Measurements from ENCODE around the gene ATF7. TPM values are rescaled to one million over a fixed set of nuclear protein-coding genes. Genes with fewer than 3 reads are reported as not detected.

The ATF7 gene
- total RNA-seq (2011; cell fraction: chromatin; rRNA removed; ENCODE audit: low replicate concordance): 37.6 and 52.5 TPM in 2 replicates
- 22.0 and 24.5 TPM in 2 replicates for total RNA-seq (2011; cell fraction: nucleolus; rRNA removed)
- 48.6 and 75.5 TPM in 2 replicates for total RNA-seq (2011; cell fraction: nucleoplasm; rRNA removed)
- total RNA-seq (2014; rRNA removed) (8.5 and 10.6 TPM in 2 replicates), total RNA-seq (2014; rRNA removed; fragmentation: Illumina TruSeq; extraction: Trizol) (16.7 and 17.8 TPM in 2 replicates), total RNA-seq (2015; rRNA removed; fragmentation: Illumina TruSeq; extraction: Trizol) (12.3 and 13.8 TPM in 2 replicates), total RNA-seq (2021) (20.7 and 23.8 TPM in 2 replicates), polyA plus RNA-seq (2011; rRNA removed) (20.9 and 23.0 TPM in 2 replicates), polyA plus RNA-seq (2014; fragmentation: Illumina TruSeq; extraction: Trizol) (20.8 and 22.0 TPM in 2 replicates), polyA plus RNA-seq (2014; fragmentation: Nextera tagmentation; extraction: Ambion mirVana) (10 to 100 TPM; 28.9 to 30.4 TPM), polyA plus RNA-seq (2014; rRNA removed) (18.4 and 23.5 TPM in 2 replicates), polyA minus RNA-seq (2011; rRNA and poly(A)+ RNA removed) (20.8 and 32.8 TPM in 2 replicates), Bru-seq, nascent RNA (percentile 70 among the genes with signal in this experiment), BruChase-seq, experiment 1, labeled RNA remaining after a 2-hour chase (percentile 85 among the genes with signal in this experiment), BruChase-seq, experiment 2, labeled RNA remaining after a 6-hour chase (percentile 93 among the genes with signal in this experiment)
- polyA plus RNA-seq (2011; cell fraction: cytosol; rRNA removed): 13.1 and 21.3 TPM in 2 replicates
- polyA plus RNA-seq (2011; cell fraction: nucleus; rRNA removed): 24.3 and 25.6 TPM in 2 replicates
- polyA plus RNA-seq (2012): 11.9 and 18.6 TPM in 2 replicates
- polyA minus RNA-seq (2011; cell fraction: cytosol; rRNA and poly(A)+ RNA removed): 12.7 and 28.9 TPM in 2 replicates
- 9.7 and 15.9 TPM in 2 replicates for polyA minus RNA-seq (2011; cell fraction: nucleus; rRNA and poly(A)+ RNA removed)
- long read RNA-seq, experiment 1, full-length matches to known transcripts: 14 of 33 reads
- long read RNA-seq, experiment 1, partial matches to known transcripts: 4 of 33 reads
- long read RNA-seq, experiment 1, other reads (novel, unspliced or antisense): 15 of 33 reads
- long read RNA-seq, experiment 2, transcript ATF7-212 (4 exons, 860 nt): major isoform, 5 of 10 reads
- long read RNA-seq, experiment 2, partial matches to known transcripts: 1 of 10 reads
- long read RNA-seq, experiment 2, other reads (novel, unspliced or antisense): 4 of 10 reads
- long read RNA-seq, experiment 3, transcript ATF7-212 (4 exons, 860 nt): major isoform, 5 of 8 reads
- long read RNA-seq, experiment 3, partial matches to known transcripts: 1 of 8 reads
- long read RNA-seq, experiment 3, other reads (novel, unspliced or antisense): 2 of 8 reads

DNA sequence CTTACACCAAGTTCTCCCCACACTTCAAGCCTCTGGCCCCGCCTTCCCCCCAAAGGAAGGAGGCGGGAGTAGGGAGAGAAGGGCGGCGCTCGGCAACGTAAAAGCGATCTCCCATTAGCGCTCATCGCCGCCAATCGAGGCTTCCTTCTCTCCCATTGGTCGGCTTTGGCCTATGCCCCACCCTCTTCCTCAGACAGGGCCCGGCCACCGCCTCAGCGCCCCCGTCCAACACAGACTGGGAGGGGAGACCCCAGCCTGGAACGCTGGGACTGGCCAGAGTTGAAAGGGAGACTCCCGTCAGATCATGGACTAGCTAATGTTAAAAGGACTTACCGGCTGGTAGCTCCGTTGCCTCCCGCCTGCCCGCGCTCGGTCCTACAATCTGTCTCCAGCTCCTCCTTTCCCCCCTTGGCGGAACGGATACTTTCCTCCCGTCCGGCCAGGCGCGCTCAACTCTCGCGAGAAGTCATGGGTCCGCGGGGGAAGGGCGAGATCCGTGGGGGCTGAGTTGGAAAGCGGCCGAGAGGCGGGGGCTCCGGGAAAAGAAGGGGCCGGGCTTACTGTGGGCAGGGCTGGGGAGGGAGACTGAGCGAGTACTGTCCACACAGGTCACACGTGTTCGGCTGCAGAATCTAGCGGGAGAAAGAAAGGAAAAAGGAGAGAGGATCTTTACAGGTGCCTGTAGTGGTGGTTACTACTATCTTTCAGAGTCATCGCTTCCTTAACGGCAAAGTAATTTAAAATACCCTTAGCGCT, at the start of gene ATF7:
TSS of gene ATF7 (minus strand) at position 437 of the 756 bp plus-strand sequence. CDS start 25,382 bp downstream, outside the sequence.
- in situ Hi-C loops (cut with MboI): no loop called here
- H3K9ac ChIP-seq (ENCODE audit: insufficient read depth in 1 of 2, low read depth in 2 of 2, low read length in 2 of 2): peak within 1 kb of the TSS; percentile 96 to 99
- ATAC-seq: peak; percentile 95
- ChIA-PET POLR2A (interaction anchor here (0.6 to 5.6 kb wide), 7 partner anchors 13 to 93 kb away, joined by 3 to 46 read pairs (median 3); no protein-coding TSS in a partner anchor), CTCF (ENCODE audit: low intra/inter-chr PET ratio) (interaction anchor here (1.0 kb wide), 1 partner anchor 50 kb away, joined by 4 read pairs; no protein-coding TSS in a partner anchor)
- H4K20me1 ChIP-seq (replicated peaks; ENCODE audit: control insufficient read depth, insufficient read depth, low read length): no peaks in the 10 kb centered on the region
- no peaks in the 10 kb centered on the region for H3K9me3 ChIP-seq (replicated peaks; ENCODE audit: control insufficient read depth, insufficient read depth, low read depth, low read length)
- BruUV-seq (replicated peaks): no TSS peak
- peak within 1 kb of the TSS; percentile 60 for H3K4me3 ChIP-seq
- 1% methylated on average over 39 of the region's 48 CpGs for WGBS (ENCODE audit: insufficient coverage, low coverage, missing lambda C conversion rate)
- H3K4me1 ChIP-seq (replicated peaks in 1 of 2; ENCODE audit: control insufficient read depth in 2 of 2, insufficient read depth in 2 of 2, low read length in 2 of 2): peaks cover 8 to 10% of the 10 kb centered on the region in 2 experiments; a peak in 3 of 5 replicates
- intact Hi-C loops (cut with micrococcal nuclease): loop anchor here (2.0 kb wide), 1 partner anchor 51 kb away; the partner anchor contains the start of gene ATP5MC2
- peaks cover 47% of the 10 kb centered on the region for H3K79me2 ChIP-seq (ENCODE audit: control insufficient read depth, insufficient read depth, low read length)
- H3K4me2 ChIP-seq (ENCODE audit: insufficient read depth, low read length): peak within 1 kb of the TSS; percentile 94
- FAIRE-seq: peak; percentile 96
- DNase-seq (ENCODE audit: extremely low read depth in 1 of 4, low spot score in 3 of 4): peak; percentile 97 to 99 (median 98)
- peak within 1 kb of the TSS; percentile 98 for H3K27ac ChIP-seq (ENCODE audit: extremely low read depth, low read depth, low read length)
- H3K9me1 ChIP-seq (ENCODE audit: control insufficient read depth, insufficient read depth, low read length): no peaks in the 10 kb centered on the region
- H2AFZ ChIP-seq (ENCODE audit: low read depth, low read length): peak within 1 kb of the TSS; percentile 100
- H3K27me3 ChIP-seq (ENCODE audit: control insufficient read depth in 2 of 2, insufficient read depth in 2 of 2, low read length in 2 of 2): no peaks in the 10 kb centered on the region
- H3K36me3 ChIP-seq (ENCODE audit: control insufficient read depth, insufficient read depth, low read length): peaks cover 2% of the 10 kb centered on the region; the same call in 1 of the 3 replicates
- TF ChIP-seq, protein P1, sequence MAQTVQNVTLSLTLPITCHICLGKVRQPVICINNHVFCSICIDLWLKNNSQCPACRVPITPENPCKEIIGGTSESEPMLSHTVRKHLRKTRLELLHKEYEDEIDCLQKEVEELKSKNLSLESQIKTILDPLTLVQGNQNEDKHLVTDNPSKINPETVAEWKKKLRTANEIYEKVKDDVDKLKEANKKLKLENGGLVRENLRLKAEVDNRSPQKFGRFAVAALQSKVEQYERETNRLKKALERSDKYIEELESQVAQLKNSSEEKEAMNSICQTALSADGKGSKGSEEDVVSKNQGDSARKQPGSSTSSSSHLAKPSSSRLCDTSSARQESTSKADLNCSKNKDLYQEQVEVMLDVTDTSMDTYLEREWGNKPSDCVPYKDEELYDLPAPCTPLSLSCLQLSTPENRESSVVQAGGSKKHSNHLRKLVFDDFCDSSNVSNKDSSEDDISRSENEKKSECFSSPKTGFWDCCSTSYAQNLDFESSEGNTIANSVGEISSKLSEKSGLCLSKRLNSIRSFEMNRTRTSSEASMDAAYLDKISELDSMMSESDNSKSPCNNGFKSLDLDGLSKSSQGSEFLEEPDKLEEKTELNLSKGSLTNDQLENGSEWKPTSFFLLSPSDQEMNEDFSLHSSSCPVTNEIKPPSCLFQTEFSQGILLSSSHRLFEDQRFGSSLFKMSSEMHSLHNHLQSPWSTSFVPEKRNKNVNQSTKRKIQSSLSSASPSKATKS (CRISPR knock-in tag; IDR thresholded peaks at IDR 0.05): no peak
- no peak for TF ChIP-seq MTF1 (CRISPR knock-in tag; IDR thresholded peaks at IDR 0.05; ENCODE audit: borderline replicate concordance)
- TF ChIP-seq ZNF696 (CRISPR knock-in tag; conservative IDR thresholded peaks at IDR 0.05): no peak
- TF ChIP-seq, protein P2, sequence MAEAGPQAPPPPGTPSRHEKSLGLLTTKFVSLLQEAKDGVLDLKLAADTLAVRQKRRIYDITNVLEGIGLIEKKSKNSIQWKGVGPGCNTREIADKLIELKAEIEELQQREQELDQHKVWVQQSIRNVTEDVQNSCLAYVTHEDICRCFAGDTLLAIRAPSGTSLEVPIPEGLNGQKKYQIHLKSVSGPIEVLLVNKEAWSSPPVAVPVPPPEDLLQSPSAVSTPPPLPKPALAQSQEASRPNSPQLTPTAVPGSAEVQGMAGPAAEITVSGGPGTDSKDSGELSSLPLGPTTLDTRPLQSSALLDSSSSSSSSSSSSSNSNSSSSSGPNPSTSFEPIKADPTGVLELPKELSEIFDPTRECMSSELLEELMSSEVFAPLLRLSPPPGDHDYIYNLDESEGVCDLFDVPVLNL (CRISPR knock-in tag; IDR thresholded peaks at IDR 0.05; ENCODE audit: low read depth): no peak
- no peak for TF ChIP-seq STAG1 (CRISPR knock-in tag; IDR thresholded peaks at IDR 0.05; ENCODE audit: borderline replicate concordance)
- TF ChIP-seq FOXK2 (conservative IDR thresholded peaks at IDR 0.05 in 1 of 2, IDR thresholded peaks at IDR 0.05 in 1 of 2; ENCODE audit: low read depth in 2 of 2): peak in 1 of 2 experiments; percentile 100; a peak in 2 of 4 replicates
- peak; percentile 90 for TF ChIP-seq PCBP1 (IDR thresholded peaks at IDR 0.05; ENCODE audit: low read depth, low read length, poor library complexity, severe bottlenecking)
- TF ChIP-seq SMAD3 (CRISPR knock-in tag; conservative IDR thresholded peaks at IDR 0.05): no peak
- peak; percentile 73 for TF ChIP-seq HMGN3 (IDR thresholded peaks at IDR 0.05; ENCODE audit: borderline replicate concordance, extremely low read depth, insufficient read length, low read depth, low read length)
- TF ChIP-seq, protein P3, sequence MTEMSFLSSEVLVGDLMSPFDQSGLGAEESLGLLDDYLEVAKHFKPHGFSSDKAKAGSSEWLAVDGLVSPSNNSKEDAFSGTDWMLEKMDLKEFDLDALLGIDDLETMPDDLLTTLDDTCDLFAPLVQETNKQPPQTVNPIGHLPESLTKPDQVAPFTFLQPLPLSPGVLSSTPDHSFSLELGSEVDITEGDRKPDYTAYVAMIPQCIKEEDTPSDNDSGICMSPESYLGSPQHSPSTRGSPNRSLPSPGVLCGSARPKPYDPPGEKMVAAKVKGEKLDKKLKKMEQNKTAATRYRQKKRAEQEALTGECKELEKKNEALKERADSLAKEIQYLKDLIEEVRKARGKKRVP (CRISPR knock-in tag; IDR thresholded peaks at IDR 0.05): no peak

Data from K562 (cell line).